ENCODE measurements around the gene OR1N1.
"Not testable (repeated sequence)": the region's sequence is repeated elsewhere in the genome, so short reads cannot be mapped to it uniquely, and the experiment has no call there.

OR1N1 gene, protein sequence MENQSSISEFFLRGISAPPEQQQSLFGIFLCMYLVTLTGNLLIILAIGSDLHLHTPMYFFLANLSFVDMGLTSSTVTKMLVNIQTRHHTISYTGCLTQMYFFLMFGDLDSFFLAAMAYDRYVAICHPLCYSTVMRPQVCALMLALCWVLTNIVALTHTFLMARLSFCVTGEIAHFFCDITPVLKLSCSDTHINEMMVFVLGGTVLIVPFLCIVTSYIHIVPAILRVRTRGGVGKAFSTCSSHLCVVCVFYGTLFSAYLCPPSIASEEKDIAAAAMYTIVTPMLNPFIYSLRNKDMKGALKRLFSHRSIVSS

DNA sequence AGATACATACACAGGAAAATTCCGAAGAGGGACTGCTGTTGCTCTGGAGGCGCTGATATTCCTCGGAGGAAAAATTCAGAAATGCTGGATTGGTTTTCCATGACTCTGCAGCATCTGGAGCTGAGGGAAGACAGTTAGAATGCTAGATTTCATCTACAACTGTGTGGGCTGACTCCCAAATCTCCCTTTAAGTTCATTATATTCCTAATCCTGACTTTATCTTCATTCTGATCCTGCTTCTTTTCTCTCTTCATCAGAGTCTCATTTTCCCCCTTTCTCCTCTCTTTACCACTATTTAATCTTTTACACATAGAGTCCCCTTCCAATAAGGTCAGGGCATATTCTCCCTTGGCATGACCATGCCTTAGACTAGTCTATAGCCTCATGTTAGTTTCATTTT lies at the start of gene OR1N1:
OR1N1 (minus strand) TSS at position 101 of the 400 bp plus-strand sequence; CDS start at position 101, 0 bp downstream.
- no peak for DNase-seq

DNA sequence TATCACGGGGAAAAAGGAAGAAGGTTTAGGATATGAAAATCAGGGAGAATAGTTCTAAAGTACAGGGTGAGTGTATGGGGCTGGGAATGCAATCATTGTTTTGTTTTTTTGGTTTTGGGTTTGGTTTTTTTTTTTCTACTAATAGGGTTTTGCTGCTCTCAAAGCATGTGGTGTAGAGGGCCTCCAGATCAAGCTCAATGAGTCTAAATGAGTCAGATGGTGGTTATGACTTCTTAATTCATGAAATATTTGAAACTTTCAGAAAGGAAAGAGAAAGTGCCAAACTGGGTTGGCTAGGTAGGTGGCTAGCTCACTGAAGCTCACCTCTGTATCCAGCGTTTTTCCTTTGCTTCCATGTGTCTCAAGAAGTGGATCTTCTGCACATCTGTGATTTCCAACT lies 45.4 kb upstream of the OR1N1 start:
- no peak for DNase-seq

GRCh38 chr9:122567901-122568300 lies 40.8 kb upstream of the OR1N1 start:
- no peak for DNase-seq

DNA sequence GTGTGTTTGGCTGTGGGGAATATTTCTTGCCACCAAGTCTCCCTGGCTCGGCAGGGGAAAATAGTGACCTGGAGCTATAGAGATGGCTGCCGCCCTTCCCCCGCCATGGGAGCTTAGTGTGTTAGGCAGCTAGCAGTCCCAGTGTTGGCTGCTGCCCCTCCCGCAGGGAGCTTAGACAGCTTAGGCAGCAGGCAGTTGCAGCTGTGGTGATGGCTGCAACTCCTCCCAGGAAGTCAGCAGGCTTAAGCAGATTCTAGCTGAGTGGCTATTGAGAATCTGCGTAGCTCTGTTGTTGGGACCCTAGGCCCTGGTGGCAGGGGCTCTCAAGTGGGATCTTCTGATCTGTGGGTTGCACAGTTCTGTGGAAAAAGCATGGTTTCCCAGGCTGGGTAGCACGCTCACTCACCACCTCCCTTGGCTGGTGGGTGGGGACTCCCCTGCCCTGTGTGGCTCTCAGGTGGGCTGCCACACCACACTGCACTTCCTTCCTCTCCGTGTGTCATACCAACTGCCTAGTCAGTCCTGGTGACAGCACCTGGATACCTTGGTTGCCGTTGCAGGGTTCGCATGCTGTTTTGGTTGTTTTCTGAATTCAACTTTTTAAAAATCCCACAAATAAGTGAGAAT lies 35.2 kb upstream of the OR1N1 start:
- DNase-seq = no peak

DNA sequence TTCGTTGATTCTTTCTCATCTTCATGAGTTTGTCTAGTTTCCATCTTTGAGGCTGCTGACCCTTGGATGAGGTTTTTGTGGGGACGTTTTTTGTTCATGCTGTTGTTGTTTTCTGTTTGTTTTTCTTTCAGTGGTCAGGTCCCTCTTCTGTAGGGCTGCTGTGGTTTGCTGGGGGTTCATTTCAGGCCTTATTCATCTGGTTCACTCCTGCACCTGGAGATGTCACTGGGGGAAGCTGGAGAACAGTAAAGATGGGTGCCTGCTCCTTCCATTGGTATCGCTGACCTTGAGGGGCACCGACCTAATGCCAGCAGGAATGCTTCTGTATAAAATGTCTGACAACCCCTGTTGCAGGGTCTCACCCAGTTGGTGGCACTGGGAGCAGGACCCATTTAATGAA lies 34.4 kb upstream of the OR1N1 start:
- DNase-seq = no peak

DNA sequence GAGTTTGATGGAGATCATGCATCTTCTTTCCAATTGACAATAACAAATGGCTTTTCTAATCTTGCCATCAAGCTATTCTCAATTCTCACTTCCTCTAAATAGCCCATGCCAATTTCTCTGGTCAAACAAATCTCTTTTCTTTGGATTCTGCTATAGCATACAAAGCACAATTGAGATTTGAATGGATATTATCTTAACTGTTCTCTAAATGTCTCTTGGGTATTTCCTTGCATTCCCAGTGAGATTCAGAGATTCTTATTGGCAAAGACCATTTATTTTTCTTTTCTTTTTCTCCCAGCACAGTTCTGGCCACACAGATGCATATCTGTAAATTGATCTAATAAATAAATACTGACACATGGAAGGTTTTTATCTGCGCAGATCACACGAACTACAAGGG lies 25.7 kb upstream of the OR1N1 start, which contains the start of gene OR1N2:
OR1N2 (plus strand) TSS at position 301 of the 400 bp plus-strand sequence. CDS start 100 bp downstream, outside the sequence.
- DNase-seq = no peak

GRCh38 chr9:122551371-122551770 lies 24.3 kb upstream of the OR1N1 start:
- no peak for DNase-seq

GRCh38 chr9:122546196-122546595 lies 19.1 kb upstream of the OR1N1 start:
- DNase-seq = no peak

DNA sequence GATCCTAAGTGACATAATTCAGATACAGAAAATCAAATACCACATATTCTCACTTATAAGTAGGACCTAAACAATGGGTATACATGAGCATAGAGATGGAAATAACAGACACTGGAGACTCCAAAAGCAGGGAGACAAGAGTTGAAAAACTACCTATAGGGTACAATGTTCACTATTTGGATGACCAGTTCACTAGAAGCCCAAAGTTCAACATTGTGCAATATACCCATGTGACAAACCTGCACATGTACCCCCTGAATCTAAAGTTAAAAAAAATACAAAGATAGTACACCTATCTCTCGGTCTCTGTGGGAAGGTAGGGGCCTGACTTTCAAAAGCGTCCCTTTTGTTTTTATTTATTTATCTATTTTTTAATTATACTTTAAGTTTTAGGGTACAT lies 11.7 kb upstream of the OR1N1 start:
- no peak for DNase-seq

GRCh38 chr9:122537066-122537465 lies 10.0 kb upstream of the OR1N1 start:
- not testable (repeated sequence) for DNase-seq

- DNase-seq = no peak
These were observed 9.0 kb upstream of the OR1N1 start for GRCh38 chr9:122536134-122536533.

GRCh38 chr9:122531157-122531556 lies 4.1 kb upstream of the OR1N1 start:
- not testable (repeated sequence) for DNase-seq

- DNase-seq = no peak
These were observed 491 bp downstream of the OR1N1 start for GRCh38 chr9:122526602-122527001.

DNA sequence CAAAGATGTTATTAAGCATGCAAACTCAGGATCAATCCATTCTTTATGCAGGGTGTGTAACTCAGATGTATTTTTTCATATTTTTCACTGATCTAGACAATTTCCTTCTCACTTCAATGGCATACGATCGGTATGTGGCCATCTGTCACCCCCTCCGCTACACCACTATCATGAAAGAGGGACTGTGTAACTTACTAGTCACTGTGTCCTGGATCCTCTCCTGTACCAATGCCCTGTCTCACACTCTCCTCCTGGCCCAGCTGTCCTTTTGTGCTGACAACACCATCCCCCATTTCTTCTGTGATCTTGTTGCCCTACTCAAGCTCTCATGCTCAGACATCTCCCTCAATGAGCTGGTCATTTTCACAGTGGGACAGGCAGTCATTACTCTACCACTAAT lies 7.7 kb downstream of the OR1N1 start:
- no peak for DNase-seq

DNA sequence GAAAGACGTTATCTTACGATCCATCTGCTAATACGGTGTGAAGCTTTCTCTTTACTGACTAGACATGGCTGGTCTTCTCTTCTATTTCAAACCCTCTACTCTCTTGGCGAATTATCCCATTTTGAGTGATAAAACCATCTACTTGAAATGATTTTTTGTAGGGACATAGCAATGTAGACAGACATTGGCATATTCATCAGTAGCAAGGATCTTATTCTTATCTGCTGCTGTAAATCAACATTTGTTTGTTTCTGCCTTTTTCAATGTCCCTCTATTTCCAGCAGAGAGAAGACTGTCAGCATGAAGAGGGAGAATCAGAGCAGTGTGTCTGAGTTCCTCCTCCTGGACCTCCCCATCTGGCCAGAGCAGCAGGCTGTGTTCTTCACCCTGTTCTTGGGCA lies 8.3 kb downstream of the OR1N1 start, which contains the start of gene OR1J4:
OR1J4 (plus strand) TSS at position 301 of the 400 bp plus-strand sequence; CDS start at position 301, 0 bp downstream.
- DNase-seq = no peak

DNA sequence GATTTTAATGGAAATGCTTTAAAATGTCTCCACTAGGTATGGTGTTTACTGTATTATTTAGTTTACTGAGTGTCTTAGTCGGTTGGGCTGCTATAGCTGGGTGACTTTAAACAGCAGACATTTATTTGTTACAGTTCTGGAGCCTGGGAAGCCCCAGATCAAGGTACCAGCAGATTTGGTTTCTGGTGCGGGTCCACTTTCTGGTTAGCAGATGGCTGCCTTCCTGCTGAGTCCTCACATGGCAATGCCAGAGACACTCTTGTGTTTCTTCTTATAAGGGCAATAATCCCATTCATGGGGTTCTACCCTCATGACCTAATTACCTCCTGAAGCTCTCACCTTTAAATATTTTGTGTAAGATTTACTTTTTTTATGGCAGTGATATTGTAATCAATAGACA lies 8.9 kb downstream of the OR1N1 start:
- DNase-seq = no peak

DNA sequence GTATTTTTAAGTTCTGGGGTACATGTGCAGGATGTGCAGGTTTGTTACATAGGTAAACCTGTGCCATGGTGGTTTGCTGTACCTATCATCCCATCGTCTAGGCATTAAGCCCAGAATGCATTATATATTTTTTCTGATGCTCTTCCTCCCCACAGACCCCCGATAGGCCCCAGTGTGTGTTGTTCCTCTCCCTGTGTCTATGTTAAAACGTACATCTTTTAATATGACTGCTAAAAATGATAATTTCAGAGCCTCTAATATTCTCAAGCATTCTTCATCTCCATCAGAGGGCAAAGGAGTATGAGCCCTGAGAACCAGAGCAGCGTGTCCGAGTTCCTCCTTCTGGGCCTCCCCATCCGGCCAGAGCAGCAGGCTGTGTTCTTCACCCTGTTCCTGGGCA lies 16.6 kb downstream of the OR1N1 start, which contains the start of gene OR1J2:
OR1J2 (plus strand) TSS at position 301 of the 400 bp plus-strand sequence; CDS start at position 301, 0 bp downstream.
- no peak for DNase-seq

- no peak for DNase-seq
These were observed 20.1 kb downstream of the OR1N1 start for GRCh38 chr9:122506964-122507363.

DNA sequence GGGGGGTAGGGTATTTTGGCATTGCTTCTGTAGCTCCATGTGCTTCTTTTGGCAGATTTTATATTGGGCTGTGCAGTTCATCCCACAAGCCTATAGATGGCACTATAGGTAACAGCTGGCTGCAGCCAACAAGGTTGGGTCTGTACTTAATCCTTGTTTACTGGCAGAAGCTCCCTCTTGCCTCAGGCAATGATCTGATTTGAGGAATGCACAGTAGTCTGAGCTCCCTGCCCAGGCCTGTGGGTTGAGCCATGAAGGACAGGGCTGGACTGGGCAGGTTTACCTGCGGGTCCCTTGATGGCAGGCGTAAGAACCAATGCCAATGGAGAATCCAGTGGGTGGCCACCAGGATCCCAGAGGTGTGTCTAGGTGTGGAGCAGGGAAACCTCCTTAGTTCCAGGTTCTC lies 28.2 kb downstream of the OR1N1 start:
- DNase-seq = no peak

DNA sequence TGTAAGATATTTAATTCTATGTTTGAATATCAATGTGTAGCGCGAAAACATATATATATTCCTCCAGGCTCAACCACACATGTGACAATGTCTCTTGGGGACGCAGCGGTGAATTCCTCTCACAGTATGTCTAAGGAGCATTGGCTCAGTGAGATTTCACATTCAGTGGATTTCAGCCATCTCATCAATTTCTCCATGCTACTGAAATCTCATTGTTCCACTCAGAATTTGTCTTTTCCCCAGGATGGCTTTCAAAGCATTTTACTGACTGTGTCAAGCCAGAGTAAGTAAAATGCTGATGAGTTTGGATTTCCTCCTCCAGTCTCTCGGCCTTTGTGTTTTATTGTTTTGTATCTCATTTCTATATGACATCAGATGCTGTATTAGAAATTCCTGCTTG lies 48.0 kb downstream of the OR1N1 start:
- DNase-seq = no peak

DNA sequence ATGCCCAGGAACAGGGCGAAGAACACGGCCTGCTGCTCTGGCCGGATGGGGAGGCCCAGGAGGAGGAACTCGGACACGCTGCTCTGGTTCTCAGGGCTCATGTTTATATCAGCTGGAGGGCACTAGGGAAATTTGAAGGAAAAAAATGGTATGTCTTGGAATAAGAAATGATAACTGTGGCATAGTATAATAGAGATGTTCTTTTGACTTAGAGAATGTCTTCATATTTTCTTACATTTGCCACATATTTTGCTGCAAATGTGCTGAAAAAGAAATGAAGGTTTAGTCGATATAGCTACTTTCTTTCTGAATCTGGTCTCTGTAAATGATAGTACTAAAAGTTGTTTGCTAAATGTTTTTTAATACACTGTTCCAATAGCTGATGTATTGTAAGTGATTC lies 49.3 kb downstream of the OR1N1 start, which contains the start of gene OR1J1:
OR1J1 (minus strand) TSS at position 101 of the 400 bp plus-strand sequence; CDS start at position 101, 0 bp downstream.
- no peak for DNase-seq

GRCh38 chr9:122477346-122477745 lies 49.7 kb downstream of the OR1N1 start:
- no peak for DNase-seq

Measured in GOT3 (cell line).